ENCODE measurements around the gene TRIM32.

GRCh38 chr9:116689486-116690032, 2.5 kb downstream of the TRIM32 start:
- TF ChIP-seq CTCF (IDR thresholded peaks at IDR 0.05; ENCODE audit: insufficient read depth, low read depth, low read length) (no peak), EZH2 (IDR thresholded peaks at IDR 0.05; ENCODE audit: insufficient read depth, low read length) (no peak)

Data from astrocyte (in vitro differentiated cells and primary cell).